DOHH2 (cell line): ENCODE data around the gene CEACAM7.

Source experiments
- H3F3A ChIP-seq: fragments of 200-600 bp; sonication (generic), shearing (Covaris generic); 2 replicates; pipeline ENCODE4 v1.6.0; 2016; ENCODE audit warnings: antibody characterized with exemption, mild to moderate bottlenecking; ENCODE audit not compliant: control insufficient read depth, insufficient read depth
- H3K27ac ChIP-seq: fragments of 200-600 bp; sonication (generic); 2 replicates; pipeline ENCODE4 v1.5.1; 2014; ENCODE audit warnings: low read depth, mild to moderate bottlenecking, low read length, moderate library complexity
- H3K27me3 ChIP-seq: fragments of 200-600 bp; sonication (generic); 2 replicates; pipeline ENCODE4 v1.6.1; 2014; ENCODE audit warnings: mild to moderate bottlenecking, low read length, mixed read lengths; ENCODE audit not compliant: control insufficient read depth
- H3K36me3 ChIP-seq: fragments of 200-600 bp; sonication (generic); 2 replicates; pipeline ENCODE4 v1.6.1; 2014; ENCODE audit warnings: mild to moderate bottlenecking, low read length, moderate library complexity, mixed read lengths; ENCODE audit not compliant: control insufficient read depth
- H3K4me1 ChIP-seq: fragments of 200-600 bp; sonication (generic); 2 replicates; pipeline ENCODE4 v1.6.1; 2014; ENCODE audit warnings: mild to moderate bottlenecking, low read length, mixed read lengths; ENCODE audit not compliant: control insufficient read depth
- H3K4me2 ChIP-seq: fragments of 200-600 bp; sonication (generic); 2 replicates; pipeline ENCODE4 v1.6.0; 2014; ENCODE audit warnings: mild to moderate bottlenecking, low read length, moderate library complexity
- H3K4me3 ChIP-seq: fragments of 200-600 bp; sonication (generic); 2 replicates; pipeline ENCODE4 v1.5.1; 2014; ENCODE audit warnings: mild to moderate bottlenecking, low read length, mixed read lengths
- H3K79me2 ChIP-seq: fragments of 200-600 bp; sonication (generic); 2 replicates; pipeline ENCODE4 v1.6.1; 2014; ENCODE audit warnings: mild to moderate bottlenecking, low read length, mixed read lengths; ENCODE audit not compliant: control insufficient read depth
- H3K9me2 ChIP-seq: fragments of 200-600 bp; sonication (generic); replicated peaks from 2 replicates; pipeline ENCODE4 v1.6.1; 2014; ENCODE audit warnings: mild to moderate bottlenecking, low read length, mixed read lengths; ENCODE audit not compliant: control insufficient read depth
- H3K9me3 ChIP-seq: fragments of 200-600 bp; sonication (generic); 2 replicates; pipeline ENCODE4 v1.6.1; 2014; ENCODE audit warnings: antibody characterized with exemption, low read length, mixed read lengths; ENCODE audit not compliant: control insufficient read depth, insufficient read depth
- H4K20me1 ChIP-seq: fragments of 200-600 bp; sonication (generic); 2 replicates; pipeline ENCODE4 v1.6.0; 2014; ENCODE audit warnings: low read depth, mild to moderate bottlenecking, antibody characterized with exemption, low read length, moderate library complexity; ENCODE audit not compliant: control insufficient read depth, insufficient read depth
- CTCF ChIP-seq: fragments of 200-600 bp; sonication (generic); IDR thresholded peaks from one replicate; pipeline ENCODE4 v1.5.1; 2014; ENCODE audit warnings: antibody characterized with exemption, mild to moderate bottlenecking, low read depth, low read length; ENCODE audit not compliant: poor library complexity, severe bottlenecking
- EZH2phosphoT487 ChIP-seq: fragments of 200-600 bp; sonication (generic); IDR thresholded peaks from 2 replicates; pipeline ENCODE4 v1.6.1; 2017; ENCODE audit warnings: borderline replicate concordance, mild to moderate bottlenecking, antibody characterized with exemption, low read length, moderate library complexity, mixed read lengths

CEACAM7 gene

GRCh38 chr19:41734156-41734555 is 46.1 kb upstream of the CEACAM7 start:
- Histone ChIP-seq H4K20me1 (no peaks in the 10 kb centered on the region), H3K27ac (no peak overlapping the region), H3K4me1 (no peaks in the 10 kb centered on the region), H3K4me2 (no peak overlapping the region), H3K79me2 (no peaks in the 10 kb centered on the region), H3K9me3 (no peaks in the 10 kb centered on the region), H3K9me2 (no peaks in the 10 kb centered on the region), H3F3A (no peaks in the 10 kb centered on the region), H3K27me3 (peaks cover 38% of the 10 kb centered on the region), H3K4me3 (no peak overlapping the region), H3K36me3 (no peaks in the 10 kb centered on the region)
- TF ChIP-seq EZH2phosphoT487 (no peak), CTCF (no peak)

- no peak overlapping the region for H3K4me3 ChIP-seq
- H4K20me1 ChIP-seq, result no peaks in the 10 kb centered on the region
- H3K27me3 ChIP-seq, result peaks cover 32% of the 10 kb centered on the region
- H3F3A ChIP-seq, result no peaks in the 10 kb centered on the region
- no peaks in the 10 kb centered on the region for H3K79me2 ChIP-seq
- TF ChIP-seq EZH2phosphoT487 (no peak), CTCF (peak; percentile 11)
- no peaks in the 10 kb centered on the region for H3K4me1 ChIP-seq
- no peaks in the 10 kb centered on the region for H3K9me3 ChIP-seq
- H3K27ac ChIP-seq, result no peak overlapping the region
- no peaks in the 10 kb centered on the region for H3K9me2 ChIP-seq
- no peaks in the 10 kb centered on the region for H3K36me3 ChIP-seq
- no peak overlapping the region for H3K4me2 ChIP-seq
These were observed 38.4 kb upstream of the CEACAM7 start for GRCh38 chr19:41726493-41726892.

- no peaks in the 10 kb centered on the region for H4K20me1 ChIP-seq
- H3K27me3 ChIP-seq, result peaks cover 27% of the 10 kb centered on the region
- H3K4me1 ChIP-seq, result no peaks in the 10 kb centered on the region
- H3F3A ChIP-seq, result no peaks in the 10 kb centered on the region
- no peaks in the 10 kb centered on the region for H3K79me2 ChIP-seq
- H3K9me2 ChIP-seq, result no peaks in the 10 kb centered on the region
- H3K4me2 ChIP-seq, result no peak overlapping the region
- H3K27ac ChIP-seq, result no peak overlapping the region
- no peaks in the 10 kb centered on the region for H3K36me3 ChIP-seq
- TF ChIP-seq CTCF, result no peak
- TF ChIP-seq EZH2phosphoT487, result no peak
- H3K9me3 ChIP-seq, result no peaks in the 10 kb centered on the region
- H3K4me3 ChIP-seq, result no peak overlapping the region
These were observed 32.0 kb upstream of the CEACAM7 start for GRCh38 chr19:41720103-41720502.

GRCh38 chr19:41718761-41719160 is 30.7 kb upstream of the CEACAM7 start:
- H3K9me3 ChIP-seq, result no peaks in the 10 kb centered on the region
- TF ChIP-seq EZH2phosphoT487 (no peak), CTCF (no peak)
- no peaks in the 10 kb centered on the region for H3K9me2 ChIP-seq
- H3F3A ChIP-seq, result no peaks in the 10 kb centered on the region
- no peaks in the 10 kb centered on the region for H3K4me1 ChIP-seq
- peaks cover 18% of the 10 kb centered on the region for H3K27me3 ChIP-seq
- H4K20me1 ChIP-seq, result no peaks in the 10 kb centered on the region
- H3K27ac ChIP-seq, result no peak overlapping the region
- no peaks in the 10 kb centered on the region for H3K36me3 ChIP-seq
- H3K4me3 ChIP-seq, result no peak overlapping the region
- no peaks in the 10 kb centered on the region for H3K79me2 ChIP-seq
- H3K4me2 ChIP-seq, result no peak overlapping the region
